Islet precursor cell (in vitro differentiated cells): ENCODE results near the gene EGFL6.

Source experiments
- DNase-seq: peaks from one replicate; pipeline ENCODE4 v3.0.0-alpha.2; 2018

Gene EGFL6, protein sequence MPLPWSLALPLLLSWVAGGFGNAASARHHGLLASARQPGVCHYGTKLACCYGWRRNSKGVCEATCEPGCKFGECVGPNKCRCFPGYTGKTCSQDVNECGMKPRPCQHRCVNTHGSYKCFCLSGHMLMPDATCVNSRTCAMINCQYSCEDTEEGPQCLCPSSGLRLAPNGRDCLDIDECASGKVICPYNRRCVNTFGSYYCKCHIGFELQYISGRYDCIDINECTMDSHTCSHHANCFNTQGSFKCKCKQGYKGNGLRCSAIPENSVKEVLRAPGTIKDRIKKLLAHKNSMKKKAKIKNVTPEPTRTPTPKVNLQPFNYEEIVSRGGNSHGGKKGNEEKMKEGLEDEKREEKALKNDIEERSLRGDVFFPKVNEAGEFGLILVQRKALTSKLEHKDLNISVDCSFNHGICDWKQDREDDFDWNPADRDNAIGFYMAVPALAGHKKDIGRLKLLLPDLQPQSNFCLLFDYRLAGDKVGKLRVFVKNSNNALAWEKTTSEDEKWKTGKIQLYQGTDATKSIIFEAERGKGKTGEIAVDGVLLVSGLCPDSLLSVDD

DNA sequence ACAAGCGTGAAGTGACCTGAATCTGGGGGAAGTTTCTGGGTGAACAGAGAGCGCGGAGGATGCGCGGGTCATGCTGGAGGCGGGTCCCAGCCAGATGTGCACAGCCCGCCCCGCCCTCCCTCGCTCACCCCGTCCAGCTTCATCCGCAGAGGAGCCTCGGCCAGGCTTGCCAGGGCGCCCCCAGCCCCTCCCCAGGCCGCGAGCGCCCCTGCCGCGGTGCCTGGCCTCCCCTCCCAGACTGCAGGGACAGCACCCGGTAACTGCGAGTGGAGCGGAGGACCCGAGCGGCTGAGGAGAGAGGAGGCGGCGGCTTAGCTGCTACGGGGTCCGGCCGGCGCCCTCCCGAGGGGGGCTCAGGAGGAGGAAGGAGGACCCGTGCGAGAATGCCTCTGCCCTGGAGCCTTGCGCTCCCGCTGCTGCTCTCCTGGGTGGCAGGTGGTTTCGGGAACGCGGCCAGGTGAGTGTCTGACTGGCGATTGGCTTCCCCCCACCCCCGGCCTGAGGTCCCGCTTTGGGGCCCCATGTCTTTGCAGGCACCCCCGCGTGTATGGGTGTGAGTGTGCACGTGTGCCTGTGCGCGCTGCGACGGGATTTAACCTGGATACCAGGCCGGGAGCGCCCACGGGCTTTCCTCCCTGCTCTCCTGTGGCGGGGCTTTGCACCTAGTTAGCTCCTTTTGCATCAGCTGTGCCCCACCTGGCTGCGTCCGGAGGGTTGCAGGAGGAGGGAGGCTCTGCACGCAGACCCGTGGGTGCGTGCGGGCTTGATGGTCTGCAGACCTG is at the start of gene EGFL6:
Gene EGFL6, plus strand, starts transcription at position 123 of the 782 bp plus-strand sequence. Its CDS starts 261 bp downstream, at position 384.
- DNase-seq, result no peak

DNA sequence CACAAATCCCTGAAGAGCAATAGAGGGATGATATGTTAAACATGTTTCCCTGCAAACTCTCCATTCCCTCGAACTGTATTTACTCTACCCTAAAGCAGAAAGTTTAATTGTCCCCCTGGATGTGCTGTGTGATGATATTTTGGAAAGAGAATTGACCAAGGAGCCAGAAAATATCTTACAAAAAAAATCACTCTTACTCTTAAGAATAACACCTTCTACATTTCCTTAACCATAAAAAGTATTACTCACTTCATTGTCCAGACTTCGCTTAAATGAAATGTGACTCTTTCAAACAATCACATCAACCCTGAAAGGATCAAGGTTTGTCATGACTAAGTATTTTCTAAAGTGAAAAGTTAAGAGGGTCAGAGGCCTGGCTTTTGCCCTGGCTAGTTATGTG is 49.0 kb upstream of the EGFL6 start:
- no peak for DNase-seq

DNA sequence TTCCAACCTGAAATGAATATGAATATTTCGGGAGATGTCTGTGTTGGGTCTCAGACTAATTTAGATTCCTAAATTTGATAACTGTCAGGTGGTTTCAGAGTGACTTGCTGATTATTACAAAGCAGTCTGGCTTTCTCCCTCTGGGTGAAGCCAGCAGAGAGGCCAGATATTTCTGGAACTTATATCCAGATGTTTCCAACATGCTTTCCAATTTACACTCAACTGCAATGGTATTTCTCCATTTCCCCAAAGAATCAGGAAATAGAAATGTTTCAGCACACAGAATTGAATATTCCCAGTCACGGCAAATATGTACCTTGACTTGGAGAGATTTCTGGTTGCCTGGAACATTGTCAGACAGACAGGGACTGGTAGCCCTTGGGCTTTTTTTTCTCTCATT is 48.5 kb upstream of the EGFL6 start:
- DNase-seq, result no peak

DNA sequence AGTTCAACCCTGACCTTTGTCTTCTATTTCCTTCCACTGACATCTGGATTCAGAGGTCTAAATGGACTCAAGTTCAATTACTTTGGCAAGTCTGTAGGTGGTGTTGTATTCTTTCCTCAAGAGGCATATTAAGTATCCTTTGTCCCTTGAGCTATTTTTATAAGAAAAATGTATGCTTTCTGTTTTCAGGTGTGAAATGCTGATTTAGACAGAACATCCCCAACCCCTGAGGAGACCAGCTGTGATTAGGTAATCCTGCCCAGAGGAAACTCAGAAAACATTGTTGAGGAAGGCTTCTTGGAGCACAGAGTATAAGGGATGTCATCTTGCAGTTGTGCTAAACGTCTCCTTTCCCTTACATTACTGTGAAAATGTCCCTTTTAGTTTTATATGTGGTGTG is 46.6 kb upstream of the EGFL6 start:
- DNase-seq, result no peak

DNA sequence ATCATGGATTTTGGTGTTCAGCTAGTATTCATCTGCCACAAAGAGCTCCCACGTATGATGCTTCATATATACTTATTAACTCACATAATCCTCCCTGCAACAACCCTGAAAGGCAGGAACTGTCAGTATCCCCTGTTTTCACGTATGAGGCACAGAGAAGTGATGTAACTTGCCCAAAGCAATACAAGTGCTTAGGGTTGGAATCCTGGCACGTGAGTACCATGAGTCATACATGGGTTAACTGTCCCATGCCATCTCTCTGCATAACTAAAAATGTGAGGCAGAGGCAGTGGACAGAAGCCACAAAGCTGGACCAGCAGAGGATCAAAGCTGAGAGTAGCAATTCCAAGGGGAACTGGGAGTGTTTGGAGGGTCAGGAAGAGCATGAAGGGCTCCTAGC is 35.7 kb upstream of the EGFL6 start:
- DNase-seq, result no peak

DNA sequence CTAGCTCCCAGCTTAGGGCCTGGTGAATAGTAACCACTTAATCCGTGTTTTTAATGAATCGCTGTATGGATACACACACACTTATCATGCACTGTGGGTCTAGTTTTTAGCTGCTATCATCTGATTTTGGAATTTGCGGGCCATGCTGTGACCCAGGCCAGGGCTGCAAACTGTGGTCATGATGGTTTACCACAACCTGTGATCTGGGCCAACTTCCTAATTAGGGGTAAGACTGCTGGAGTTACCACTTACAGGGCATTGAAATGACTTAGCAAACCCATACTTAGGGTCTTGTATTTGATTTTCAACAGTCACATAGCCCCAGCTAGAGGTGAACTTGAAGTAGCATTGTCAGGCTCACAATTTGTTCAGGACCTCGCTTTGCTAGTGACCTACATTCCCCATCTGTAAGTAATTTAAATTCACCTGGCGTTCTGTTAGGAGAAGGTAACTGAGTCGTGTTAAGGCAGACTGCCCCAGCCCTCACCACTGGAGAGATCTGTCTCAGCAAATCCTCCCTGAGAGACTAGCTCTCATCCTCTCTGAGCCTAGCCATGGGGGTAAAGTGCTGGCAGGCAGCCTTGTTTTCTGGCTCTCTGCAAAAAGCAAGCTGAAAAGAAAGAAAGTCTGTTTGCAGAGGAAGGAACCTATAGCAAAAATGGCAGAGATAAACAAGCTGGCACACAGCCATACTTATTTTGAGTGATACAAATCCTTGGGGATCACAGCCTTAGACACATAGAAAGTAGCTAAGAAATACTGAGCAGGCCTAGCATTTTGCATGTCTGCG is 33.8 kb upstream of the EGFL6 start:
- no peak for DNase-seq

DNA sequence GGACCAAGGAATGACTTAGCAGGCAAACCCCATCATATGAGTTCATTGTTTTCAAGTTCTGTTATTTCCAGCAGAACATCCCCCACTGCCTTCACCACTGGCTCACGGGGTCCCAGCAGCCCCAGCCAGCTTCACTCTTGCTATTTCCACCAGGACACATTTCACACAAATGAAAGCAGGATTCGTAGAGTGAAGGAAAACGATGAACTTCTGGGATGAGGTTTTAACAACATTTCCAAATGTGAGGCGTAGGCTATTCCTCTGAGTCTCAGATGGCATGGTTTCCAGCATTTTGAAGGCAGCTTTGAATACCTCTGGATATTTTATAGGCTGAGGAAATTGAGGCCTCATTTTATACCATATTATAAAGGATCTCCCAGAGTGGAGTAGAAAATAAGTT is 32.9 kb upstream of the EGFL6 start:
- no peak for DNase-seq

DNA sequence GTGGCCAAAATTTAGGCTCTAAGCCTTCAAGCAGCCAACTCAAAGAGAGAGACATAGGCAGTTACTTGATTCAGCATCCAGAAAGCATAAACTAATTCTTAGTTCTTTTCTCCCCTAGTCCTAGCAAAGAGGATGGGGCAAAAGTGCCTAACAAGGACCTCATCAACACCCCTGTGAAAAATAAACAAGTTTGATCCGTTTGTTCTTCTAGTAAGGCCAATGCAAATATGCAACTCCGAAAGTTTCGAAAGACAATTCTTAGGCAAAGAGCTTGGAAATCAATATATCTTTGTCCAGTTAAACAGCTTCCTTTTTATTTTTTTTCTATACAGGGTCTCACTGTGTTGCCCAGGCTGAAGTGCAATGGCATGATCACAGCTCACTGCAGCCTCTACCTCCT is 31.0 kb upstream of the EGFL6 start:
- no peak for DNase-seq

DNA sequence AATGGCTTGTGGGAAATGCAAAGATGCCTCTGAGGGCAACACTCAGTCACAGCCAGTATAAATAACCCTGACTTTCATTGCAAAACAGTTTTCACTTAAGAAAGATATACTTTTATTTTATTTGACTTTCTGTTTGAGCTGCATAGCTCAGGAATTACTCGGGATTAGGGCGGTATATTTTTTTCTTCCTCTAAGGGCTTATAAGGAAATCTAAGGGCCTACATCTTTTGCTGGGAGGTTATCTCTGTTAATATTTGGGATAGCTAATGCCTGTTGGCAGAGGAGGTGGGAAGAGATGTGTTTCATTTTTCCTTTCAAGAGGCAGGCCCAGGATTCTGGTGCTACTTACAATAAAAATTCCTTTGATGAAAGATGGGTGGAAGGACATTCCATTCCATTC is 28.8 kb upstream of the EGFL6 start:
- DNase-seq, result no peak

DNA sequence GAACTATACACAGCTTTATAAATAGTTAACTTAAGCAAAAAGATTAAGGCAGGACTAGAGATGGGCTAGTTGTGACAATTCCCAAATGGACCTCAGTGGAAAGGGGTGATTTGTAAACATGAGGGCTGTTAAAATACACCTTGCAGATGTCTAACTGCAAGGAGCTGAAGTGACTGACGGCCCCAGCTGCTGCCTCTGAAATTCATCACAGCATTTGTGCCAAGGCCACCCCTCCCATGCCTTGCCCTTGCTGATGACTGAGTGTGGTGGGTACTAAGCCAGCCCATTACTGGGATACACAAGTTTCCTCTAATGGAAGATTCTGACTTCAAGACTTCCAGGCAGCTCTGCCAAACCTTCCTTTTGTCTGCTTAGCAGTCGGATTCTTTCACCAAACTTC is 23.7 kb upstream of the EGFL6 start:
- DNase-seq, result no peak

DNA sequence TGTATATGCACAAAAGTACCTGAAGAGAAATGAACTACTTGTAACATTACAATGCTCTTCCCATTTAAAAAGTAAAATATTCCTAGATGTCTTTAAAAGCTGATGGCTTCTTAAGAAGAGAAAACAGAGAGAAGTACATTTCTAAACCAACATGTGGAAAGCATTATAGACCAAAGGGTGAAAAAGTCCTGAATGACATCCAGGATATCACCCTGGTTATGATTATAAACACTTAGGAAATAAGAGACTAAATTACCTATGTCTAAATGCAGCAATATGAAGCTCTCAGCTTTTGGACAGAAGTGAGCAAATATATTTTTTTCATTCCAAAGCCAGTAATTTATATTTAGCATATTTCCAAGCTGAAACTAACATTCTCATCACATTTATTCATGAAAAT is 21.7 kb upstream of the EGFL6 start:
- no peak for DNase-seq

DNA sequence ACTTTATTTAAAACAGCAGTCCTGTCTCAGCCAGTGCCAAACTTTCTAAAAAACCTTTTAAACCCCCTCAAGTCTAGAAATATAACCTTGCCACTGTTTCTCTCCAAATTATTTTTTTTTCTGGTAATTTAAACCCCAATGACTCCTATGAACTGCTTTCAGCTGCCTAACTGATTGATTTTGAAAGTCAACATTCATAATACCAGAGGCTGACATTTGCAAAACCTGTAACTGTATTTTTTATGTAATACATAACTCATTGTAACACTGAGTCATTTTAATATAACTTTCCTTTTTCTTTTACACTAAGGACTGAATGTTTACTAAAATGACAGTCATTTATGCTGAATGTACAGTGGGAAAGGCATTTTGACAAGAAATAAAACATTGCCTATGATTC is 19.1 kb upstream of the EGFL6 start:
- no peak for DNase-seq

DNA sequence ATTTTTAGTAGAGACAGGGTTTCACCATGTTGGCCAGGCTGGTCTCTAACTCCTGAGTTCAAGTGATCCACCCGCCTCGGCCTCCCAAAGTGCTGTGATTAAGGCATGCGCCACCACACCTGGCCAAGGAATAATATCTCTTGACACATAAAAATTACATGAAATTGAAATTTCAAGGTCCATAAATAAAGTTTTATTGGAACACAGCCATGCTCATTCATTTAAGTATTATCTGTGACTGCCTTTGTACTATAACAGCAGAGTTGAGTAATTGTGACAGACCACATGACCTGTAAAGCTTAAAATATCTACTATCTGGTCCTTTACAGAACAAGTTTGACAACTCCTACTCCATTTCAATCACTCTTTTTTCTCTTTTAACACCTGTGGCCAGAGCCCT is 17.8 kb upstream of the EGFL6 start:
- no peak for DNase-seq

DNA sequence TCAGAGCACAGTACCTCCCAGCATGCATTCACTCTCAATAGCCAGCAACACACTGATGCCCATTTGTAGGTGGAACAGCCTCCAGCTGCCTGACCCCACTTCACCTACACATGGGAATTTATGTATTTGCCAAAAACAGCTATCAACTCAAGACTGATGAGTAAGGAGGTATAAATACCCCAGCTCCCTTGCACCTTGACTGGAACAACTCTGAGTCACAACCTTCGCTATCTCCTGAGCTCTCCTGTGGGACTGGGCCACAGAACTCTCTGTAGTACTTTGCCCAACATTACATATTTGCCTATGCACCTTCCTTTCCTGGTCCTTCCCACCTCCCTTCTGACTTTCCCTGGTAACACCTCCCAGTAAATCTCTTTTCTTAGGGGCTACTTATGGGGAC is 16.5 kb upstream of the EGFL6 start:
- DNase-seq, result no peak

DNA sequence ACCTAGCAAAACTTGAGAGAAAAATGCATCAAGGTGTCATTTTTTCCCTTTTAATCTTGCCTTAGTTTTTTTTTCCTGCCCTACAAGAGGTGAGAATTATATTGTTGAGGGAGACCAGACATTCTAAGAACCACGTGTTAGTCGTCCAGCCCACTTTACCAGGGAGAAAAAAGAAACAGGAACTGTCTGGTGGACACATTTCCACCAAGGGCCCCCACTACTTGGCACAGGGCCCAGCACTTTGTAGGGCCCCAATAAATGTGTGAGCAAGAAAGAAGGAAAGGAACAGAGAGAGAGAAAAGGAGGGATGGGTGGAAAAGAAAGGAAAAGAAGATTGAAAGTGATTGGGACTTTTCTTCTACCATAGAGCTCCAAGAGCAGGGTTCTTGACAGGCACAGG is 3.9 kb upstream of the EGFL6 start:
- DNase-seq, result no peak

DNA sequence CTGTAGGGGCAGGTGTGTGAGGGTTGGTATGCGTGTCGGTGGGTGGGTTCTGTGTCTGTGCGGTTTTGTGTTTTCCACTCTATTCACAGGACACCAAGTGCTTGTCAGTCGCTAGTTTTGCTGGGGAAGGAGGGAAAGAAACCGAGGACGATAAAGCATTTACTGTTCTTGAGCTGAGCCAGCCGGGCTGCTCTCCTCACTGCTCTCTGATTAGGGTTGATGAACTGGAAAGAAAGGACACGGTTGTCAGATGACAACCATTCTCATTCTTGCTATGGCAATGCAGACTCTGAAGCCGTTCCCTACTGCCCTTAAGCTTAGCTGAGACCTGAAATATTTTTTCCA is 832 bp downstream of the EGFL6 start:
- DNase-seq, result no peak

DNA sequence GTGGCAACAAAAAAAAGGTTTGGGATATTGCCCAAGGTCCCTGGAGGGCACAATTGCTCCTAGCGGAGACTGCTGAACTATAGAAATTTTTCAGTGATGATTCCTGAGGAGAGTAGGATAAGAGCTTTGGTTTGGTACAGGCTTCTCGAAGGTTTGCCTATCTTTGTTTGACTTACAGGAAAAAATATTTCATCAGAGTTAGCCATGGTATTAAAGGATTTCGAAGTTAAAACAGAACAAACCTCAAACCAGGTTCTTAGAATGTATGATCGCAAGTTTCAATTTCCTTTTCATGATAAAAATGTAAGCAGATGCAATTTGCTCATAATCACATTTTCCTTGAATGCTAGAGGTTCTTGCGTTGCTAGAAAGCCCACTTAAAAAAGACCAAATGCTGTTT is 1.7 kb downstream of the EGFL6 start:
- no peak for DNase-seq

DNA sequence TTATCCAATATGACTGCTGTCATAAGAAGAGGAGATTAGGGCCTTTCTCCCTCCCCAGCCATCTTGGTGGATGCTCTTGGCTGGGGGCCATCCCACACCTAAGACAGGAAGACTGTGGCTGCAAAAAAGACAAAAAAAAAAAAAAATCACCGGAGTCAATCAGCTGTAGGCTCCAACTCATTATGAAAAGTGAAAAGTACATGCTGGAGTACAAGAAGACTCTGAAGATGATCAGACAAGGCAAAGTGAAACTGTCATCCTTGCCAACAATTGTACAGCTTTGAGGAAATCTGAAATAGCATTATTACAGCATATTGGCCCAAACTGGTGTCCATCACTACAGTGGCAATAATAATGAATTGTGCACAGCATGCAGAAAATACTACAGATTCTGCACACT is 5.2 kb downstream of the EGFL6 start:
- DNase-seq, result no peak

DNA sequence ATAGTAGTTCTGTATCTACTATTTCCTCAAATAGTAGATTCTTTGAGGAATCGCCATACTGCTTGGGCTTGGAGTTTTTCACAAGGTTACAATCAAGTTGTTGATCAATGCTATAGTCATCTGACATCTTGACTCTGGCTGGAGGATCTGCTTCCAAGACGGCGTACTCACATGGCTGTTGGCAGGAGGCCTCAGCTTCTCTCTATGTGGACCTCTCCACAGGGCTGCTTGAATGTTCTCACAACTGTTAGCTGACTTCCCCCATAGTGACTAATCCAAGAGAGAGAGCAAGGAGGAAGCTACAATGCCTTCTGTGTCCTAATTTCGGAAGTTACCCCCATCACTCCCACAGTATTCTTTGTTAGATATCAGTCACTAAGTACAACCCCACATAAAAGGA is 10.3 kb downstream of the EGFL6 start:
- DNase-seq, result no peak

DNA sequence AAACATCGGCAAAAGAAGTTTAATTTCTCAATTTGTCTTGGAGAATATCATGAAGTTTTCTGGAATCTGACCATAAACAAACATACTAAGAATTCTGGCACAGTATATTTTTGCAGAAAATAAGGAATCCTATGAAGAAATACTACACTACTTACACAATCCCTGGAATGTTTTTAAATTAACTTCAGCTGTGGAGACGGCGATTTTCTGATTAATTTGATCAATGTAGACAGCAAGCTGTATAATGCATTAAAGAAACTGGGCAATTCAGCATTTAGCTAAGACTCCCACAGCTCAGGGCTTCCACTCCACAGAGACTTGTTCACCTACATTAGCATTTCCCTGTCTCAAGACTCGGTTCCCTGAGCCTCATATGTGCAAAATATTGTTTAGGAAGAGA is 12.2 kb downstream of the EGFL6 start:
- no peak for DNase-seq

DNA sequence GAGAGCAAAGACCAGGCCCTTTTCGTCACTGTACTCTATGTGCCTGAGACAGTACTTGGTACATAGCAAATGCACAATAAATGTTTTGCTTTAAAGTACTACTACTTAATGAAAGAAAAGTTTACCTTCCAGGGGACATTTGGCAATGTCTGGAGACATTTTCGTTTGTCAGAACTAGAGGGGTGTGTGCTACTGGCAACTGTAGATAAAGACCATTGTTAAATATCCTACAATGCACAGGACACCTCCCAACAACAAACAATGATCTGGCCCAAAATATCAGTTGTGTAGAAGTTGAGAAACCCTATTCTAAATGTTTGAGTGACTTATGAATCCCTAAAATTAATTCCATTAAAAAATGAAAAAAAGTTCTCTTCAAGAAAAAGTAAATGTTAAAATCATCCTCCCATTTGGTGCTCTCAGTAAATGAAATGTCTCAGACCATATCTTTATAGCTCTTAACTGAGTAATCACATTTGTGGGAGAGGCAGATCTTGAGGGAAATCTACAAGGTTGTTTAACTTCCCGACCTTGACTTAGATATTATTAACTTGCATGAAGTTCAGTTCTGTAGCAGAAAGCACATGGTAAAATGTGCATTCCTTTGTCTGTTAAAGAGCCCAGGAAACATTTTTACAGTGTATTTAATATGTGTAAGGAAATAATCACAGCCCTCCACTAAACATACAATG is 18.5 kb downstream of the EGFL6 start:
- no peak for DNase-seq

DNA sequence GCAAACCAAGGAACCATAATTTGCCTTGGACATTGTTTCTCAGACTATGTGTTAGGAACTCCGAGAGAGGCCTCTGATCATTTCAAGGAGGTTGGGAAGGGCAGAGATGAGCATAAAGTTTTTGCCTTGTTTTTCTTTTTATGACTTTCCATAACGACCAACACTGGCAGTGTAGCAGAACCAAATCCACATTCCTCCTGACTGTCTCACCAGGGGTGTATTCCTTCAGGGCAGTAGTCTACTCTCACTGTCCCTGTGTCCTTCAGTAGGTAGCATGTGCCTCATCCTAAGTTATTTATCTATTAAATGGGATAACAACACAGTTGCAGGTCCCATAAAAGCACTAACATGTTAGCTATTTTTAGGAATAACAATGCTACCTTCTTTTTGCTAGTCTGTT is 20.8 kb downstream of the EGFL6 start:
- no peak for DNase-seq

DNA sequence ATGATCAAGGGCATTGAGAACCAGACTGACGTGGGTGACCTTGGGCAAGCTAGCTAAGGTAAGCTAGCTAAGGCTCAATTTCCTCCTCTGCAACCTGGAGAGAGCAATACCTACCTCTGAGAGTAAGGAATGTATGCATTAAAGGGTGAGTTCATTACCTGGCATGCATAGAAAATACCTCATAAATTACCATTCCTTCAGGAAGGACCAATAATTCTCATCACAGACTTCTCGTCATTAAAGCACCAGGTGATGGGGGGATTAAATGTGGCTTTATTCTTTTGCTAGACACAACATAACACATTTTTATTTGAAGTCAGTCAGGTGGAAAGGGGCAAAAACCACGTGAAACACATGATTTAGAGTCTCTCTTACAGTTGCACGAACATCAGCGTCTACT is 21.5 kb downstream of the EGFL6 start:
- DNase-seq, result no peak
